ENCODE results near the gene DDN. TPM values are rescaled to one million over a fixed set of nuclear protein-coding genes. Genes with fewer than 3 reads are reported as not detected.

Gene DDN
- total and polyA plus RNA-seq, 2 donors (not counting 3 experiments of a cell fraction or from before 2014, with no cell fraction given) = 0.07 to 0.22 TPM

GRCh38 chr12:49032276-49032675 is 33.1 kb upstream of the DDN start:
- Histone ChIP-seq H3K36me3 (ENCODE audit: control insufficient read depth in 2 of 2, extremely low read depth in 1 of 2, insufficient read depth in 2 of 2, low read length in 2 of 2) (peaks cover 36 to 72% of the 10 kb centered on the region in 2 experiments), H3K27ac (ENCODE audit: insufficient read depth, low read depth, low read length) (no peak overlapping the region), H4K20me1 (replicated peaks; ENCODE audit: control insufficient read depth, extremely low read depth, insufficient read depth, low read length) (no peaks in the 10 kb centered on the region), H3K9me1 (replicated peaks; ENCODE audit: control insufficient read depth, extremely low read depth, insufficient read depth, low read length) (no peaks in the 10 kb centered on the region), H3K4me2 (ENCODE audit: insufficient read depth, low read length) (no peak overlapping the region), H3K4me3 (replicated peaks in 1 of 3; ENCODE audit: insufficient read depth in 1 of 3, low read depth in 1 of 3, low read length in 3 of 3) (no peak overlapping the region), H3K9ac (replicated peaks; ENCODE audit: extremely low read depth, insufficient read depth, low read length) (no peak overlapping the region), H3K79me2 (ENCODE audit: control insufficient read depth, insufficient read depth, low read length) (no peaks in the 10 kb centered on the region), H3K4me1 (ENCODE audit: control insufficient read depth, extremely low read depth, insufficient read depth, low read length) (no peaks in the 10 kb centered on the region), H3K9me3 (replicated peaks; ENCODE audit: control insufficient read depth, insufficient read depth, low read length) (no peaks in the 10 kb centered on the region), H3K27me3 (ENCODE audit: control insufficient read depth in 2 of 2, insufficient read depth in 2 of 2, low read length in 2 of 2) (no peaks in the 10 kb centered on the region), H2AFZ (ENCODE audit: low read depth, low read length) (no peak overlapping the region)
- dilution Hi-C loops (cut with MboI; ENCODE audit: extremely low pct_ligation_motif_present, low sequenced_read_pairs) = no loop called here
- BruUV-seq (replicated peaks) = TSS peak; percentile 12
- no peak for TF ChIP-seq FOS (IDR thresholded peaks at IDR 0.05; ENCODE audit: borderline replicate concordance, insufficient read depth, low read length)
- no peak for TF ChIP-seq POLR2AphosphoS5 (IDR thresholded peaks at IDR 0.05; ENCODE audit: insufficient read depth, low read depth, low read length)
- TF ChIP-seq EZH2 (IDR thresholded peaks at IDR 0.05; ENCODE audit: borderline replicate concordance, low read depth, low read length, severe bottlenecking) = no peak
- no peak for TF ChIP-seq MYC (IDR thresholded peaks at IDR 0.05; ENCODE audit: low read depth, low read length)
- intact Hi-C loops (cut with micrococcal nuclease) = no loop called here
- CTCF ChIA-PET = interaction anchor here (1.4 kb wide), 2 partner anchors 12 to 44 kb away, joined by 3 to 4 read pairs; no protein-coding TSS in a partner anchor
- DNase-seq (ENCODE audit: low read depth, low spot score) (no peak), FAIRE-seq (no peak)
- POLR2A ChIA-PET = no interaction called here

GRCh38 chr12:49031573-49032161 is 32.5 kb upstream of the DDN start:
- BruUV-seq (replicated peaks) = no TSS peak
- H3K4me1 ChIP-seq (ENCODE audit: control insufficient read depth, extremely low read depth, insufficient read depth, low read length) = no peaks in the 10 kb centered on the region
- intact Hi-C loops (cut with micrococcal nuclease) = no loop called here
- TF ChIP-seq POLR2AphosphoS5 (IDR thresholded peaks at IDR 0.05; ENCODE audit: insufficient read depth, low read depth, low read length) = no peak
- no peak for DNase-seq (ENCODE audit: low read depth, low spot score)
- no peaks in the 10 kb centered on the region for H4K20me1 ChIP-seq (replicated peaks; ENCODE audit: control insufficient read depth, extremely low read depth, insufficient read depth, low read length)
- peaks cover 31 to 71% of the 10 kb centered on the region in 2 experiments for H3K36me3 ChIP-seq (ENCODE audit: control insufficient read depth in 2 of 2, extremely low read depth in 1 of 2, insufficient read depth in 2 of 2, low read length in 2 of 2)
- no peak overlapping the region for H3K4me3 ChIP-seq (replicated peaks in 1 of 3; ENCODE audit: insufficient read depth in 1 of 3, low read depth in 1 of 3, low read length in 3 of 3)
- no peaks in the 10 kb centered on the region for H3K9me3 ChIP-seq (replicated peaks; ENCODE audit: control insufficient read depth, insufficient read depth, low read length)
- FAIRE-seq = no peak
- no peak overlapping the region for H3K9ac ChIP-seq (replicated peaks; ENCODE audit: extremely low read depth, insufficient read depth, low read length)
- ChIA-PET CTCF (interaction anchor here (0.9 to 1.2 kb wide), 2 partner anchors 12 to 35 kb away, joined by 3 to 6 read pairs; no protein-coding TSS in a partner anchor), POLR2A (no interaction called here)
- H3K9me1 ChIP-seq (replicated peaks; ENCODE audit: control insufficient read depth, extremely low read depth, insufficient read depth, low read length) = no peaks in the 10 kb centered on the region
- no peaks in the 10 kb centered on the region for H3K27me3 ChIP-seq (ENCODE audit: control insufficient read depth in 2 of 2, insufficient read depth in 2 of 2, low read length in 2 of 2)
- H2AFZ ChIP-seq (ENCODE audit: low read depth, low read length) = no peak overlapping the region
- no peaks in the 10 kb centered on the region for H3K79me2 ChIP-seq (ENCODE audit: control insufficient read depth, insufficient read depth, low read length)
- dilution Hi-C loops (cut with MboI; ENCODE audit: extremely low pct_ligation_motif_present, low sequenced_read_pairs) = no loop called here
- no peak overlapping the region for H3K4me2 ChIP-seq (ENCODE audit: insufficient read depth, low read length)
- no peak overlapping the region for H3K27ac ChIP-seq (ENCODE audit: insufficient read depth, low read depth, low read length)

Measured in endothelial cell of umbilical vein (primary cell).